ENCODE data around the gene PLXNA4.

GRCh38 chr7:132485136-132485535, 91.1 kb downstream of the PLXNA4 start:
- TF ChIP-seq CTCF (IDR thresholded peaks at IDR 0.05; ENCODE audit: insufficient read depth, low read length) (no peak), REST (IDR thresholded peaks at IDR 0.05; ENCODE audit: insufficient replicate concordance, low read depth) (no peak), POLR2AphosphoS5 (IDR thresholded peaks at IDR 0.05; ENCODE audit: low read depth) (no peak), SPI1 (IDR thresholded peaks at IDR 0.05; ENCODE audit: borderline replicate concordance, low read depth) (no peak), GABPA (IDR thresholded peaks at IDR 0.05; ENCODE audit: low read depth) (no peak)
